GM23248 (cell line): ENCODE results near the gene RBP4.

Experiments used
- EZH2 ChIP-seq: fragments of 200-600 bp; sonication (generic); IDR thresholded peaks from 2 replicates; pipeline ENCODE4 v1.6.1; 2018; ENCODE audit warnings: antibody characterized with exemption, mild to moderate bottlenecking; ENCODE audit not compliant: insufficient read depth, poor library complexity, severe bottlenecking
- EZH2phosphoT487 ChIP-seq: fragments of 200-600 bp; sonication (generic); IDR thresholded peaks from 2 replicates; pipeline ENCODE4 v1.6.1; 2018; ENCODE audit warnings: antibody characterized with exemption, moderate library complexity, mild to moderate bottlenecking, low read depth; ENCODE audit not compliant: insufficient read depth

GRCh38 chr10:93579089-93579488 is 21.9 kb downstream of the RBP4 start:
- no peak for TF ChIP-seq EZH2phosphoT487
- no peak for TF ChIP-seq EZH2
